ENCODE measurements around the gene C1orf159.

DNA sequence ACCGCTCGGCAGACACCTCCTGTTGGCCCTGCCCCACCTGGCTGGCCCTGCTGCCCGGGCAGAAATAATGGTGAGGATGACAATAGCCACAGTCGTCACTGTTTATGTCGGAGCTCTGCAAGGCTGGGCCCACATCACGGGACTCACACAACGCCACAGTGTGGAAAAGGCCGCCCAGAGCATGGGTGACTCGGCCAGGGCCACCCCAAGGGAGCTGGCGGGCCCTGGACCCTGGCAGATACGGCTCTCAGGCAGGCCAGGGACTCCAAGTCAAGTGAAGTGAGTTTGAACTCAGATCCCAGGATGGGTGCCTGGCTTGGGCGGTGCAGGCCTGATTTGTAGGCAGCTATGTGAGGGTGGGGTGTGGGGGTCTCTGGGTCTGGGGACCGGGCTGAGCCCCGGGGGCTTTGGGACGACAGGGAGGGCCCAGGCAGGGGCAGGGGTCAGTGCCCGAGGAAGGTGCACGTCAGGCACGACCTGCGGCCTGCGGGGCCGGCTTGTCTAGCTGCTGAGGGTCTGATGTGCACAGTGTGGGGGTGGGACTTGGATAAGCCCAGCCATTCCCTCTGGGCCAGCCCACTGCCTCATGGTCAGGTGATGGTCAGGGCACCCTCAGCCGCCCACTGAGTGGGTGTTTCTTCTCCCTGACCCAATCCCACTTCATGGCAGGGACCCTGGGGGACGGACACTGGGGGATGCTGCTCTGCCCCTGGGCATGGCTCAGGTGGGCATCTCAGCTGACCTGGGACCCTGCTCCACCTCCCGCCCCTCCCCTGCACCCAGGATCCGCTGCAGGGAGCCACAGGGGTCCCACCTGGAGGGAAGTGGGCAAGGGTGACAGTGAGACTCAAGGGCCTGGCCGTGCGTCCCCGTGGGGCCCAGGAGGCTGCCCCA is 42.8 kb downstream of the C1orf159 start:
- no peak for TF ChIP-seq POLR2AphosphoS5 (IDR thresholded peaks at IDR 0.05; ENCODE audit: low read depth)
- TF ChIP-seq, protein P1, sequence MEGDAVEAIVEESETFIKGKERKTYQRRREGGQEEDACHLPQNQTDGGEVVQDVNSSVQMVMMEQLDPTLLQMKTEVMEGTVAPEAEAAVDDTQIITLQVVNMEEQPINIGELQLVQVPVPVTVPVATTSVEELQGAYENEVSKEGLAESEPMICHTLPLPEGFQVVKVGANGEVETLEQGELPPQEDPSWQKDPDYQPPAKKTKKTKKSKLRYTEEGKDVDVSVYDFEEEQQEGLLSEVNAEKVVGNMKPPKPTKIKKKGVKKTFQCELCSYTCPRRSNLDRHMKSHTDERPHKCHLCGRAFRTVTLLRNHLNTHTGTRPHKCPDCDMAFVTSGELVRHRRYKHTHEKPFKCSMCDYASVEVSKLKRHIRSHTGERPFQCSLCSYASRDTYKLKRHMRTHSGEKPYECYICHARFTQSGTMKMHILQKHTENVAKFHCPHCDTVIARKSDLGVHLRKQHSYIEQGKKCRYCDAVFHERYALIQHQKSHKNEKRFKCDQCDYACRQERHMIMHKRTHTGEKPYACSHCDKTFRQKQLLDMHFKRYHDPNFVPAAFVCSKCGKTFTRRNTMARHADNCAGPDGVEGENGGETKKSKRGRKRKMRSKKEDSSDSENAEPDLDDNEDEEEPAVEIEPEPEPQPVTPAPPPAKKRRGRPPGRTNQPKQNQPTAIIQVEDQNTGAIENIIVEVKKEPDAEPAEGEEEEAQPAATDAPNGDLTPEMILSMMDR (IDR thresholded peaks at IDR 0.05; ENCODE audit: insufficient read depth, low read length) = no peak
- no peak for TF ChIP-seq SPI1 (IDR thresholded peaks at IDR 0.05; ENCODE audit: borderline replicate concordance, low read depth)
